B cell (primary cell): ENCODE data around the gene GRID2. TPM values are rescaled to one million over a fixed set of nuclear protein-coding genes. Genes with fewer than 3 reads are reported as not detected.
A peak's percentile ranks its signal among the peaks of the same experiment; 100 is the strongest.

Source experiments
- ATAC-seq: fragments of 200-7000 bp; cut with Tn5 transposase; one replicate; pipeline ENCODE4 v1.10.0; 2021; ENCODE audit warnings: low read depth, mild to moderate bottlenecking, moderate number of reproducible peaks, moderate library complexity
- CTCF ChIA-PET: fragments of 350-600 bp; sonication (Branson Sonifier 250); formaldehyde crosslinking; loops from one replicate; lab custom pipeline; 2021; ENCODE audit warnings: antibody characterized with exemption, inconsistent platforms; lab: Charles Lee
- POLR2A ChIA-PET: fragments of 350-600 bp; sonication (Branson Sonifier 250); formaldehyde crosslinking; loops from one replicate; lab custom pipeline; 2021; ENCODE audit warnings: antibody characterized with exemption; lab: Charles Lee
- DNase-seq: peaks from one replicate; pipeline ENCODE4 v3.0.0; 2013
- H2AFZ ChIP-seq: 2 replicates; pipeline ENCODE4 v1.6.1; 2012; ENCODE audit warnings: mild to moderate bottlenecking, low read depth, low read length; ENCODE audit not compliant: insufficient read depth, poor library complexity, severe bottlenecking
- H3K27ac ChIP-seq, 2 donors: 1 replicate in 1 of 2; 2 replicates in 1 of 2; pipeline ENCODE4 v1.5.1; 2012 to 2013; ENCODE audit warnings: low read length in 2 of 2, mild to moderate bottlenecking in 2 of 2, moderate library complexity in 1 of 2
- H3K27me3 ChIP-seq, 4 experiments: fragments of 200-600 bp in 1 of 4; sonication (generic) in 1 of 4; replicated peaks in 1 of 4; 1 replicate in 2 of 4; 2 replicates in 2 of 4; pipeline versions ENCODE4 v1.6.1 to v1.7.0; 2013 to 2016; ENCODE audit warnings: low read length in 3 of 4, mild to moderate bottlenecking in 2 of 4, mixed read lengths in 1 of 4, moderate library complexity in 1 of 4; ENCODE audit not compliant: insufficient read depth in 4 of 4, control insufficient read depth in 3 of 4; ENCODE audit errors: control extremely low read depth in 1 of 4
- H3K36me3 ChIP-seq, 2 experiments: replicated peaks in 1 of 2; 1 replicate in 1 of 2; 2 replicates in 1 of 2; pipeline versions ENCODE4 v1.6.1 to v1.7.1; 2013; ENCODE audit warnings: low read length in 1 of 2; ENCODE audit not compliant: insufficient read depth in 2 of 2, control insufficient read depth in 1 of 2; ENCODE audit errors: control extremely low read depth in 1 of 2, extremely low read depth in 1 of 2
- H3K4me1 ChIP-seq, 2 donors: fragments of 200-600 bp in 1 of 2; sonication (generic) in 1 of 2; 1 replicate in 1 of 2; 2 replicates in 1 of 2; pipeline versions ENCODE4 v1.5.1 to v1.6.1; 2013 to 2017; ENCODE audit warnings: low read length in 2 of 2; ENCODE audit not compliant: control insufficient read depth in 2 of 2, insufficient read depth in 2 of 2
- H3K4me2 ChIP-seq: replicated peaks from 2 replicates; pipeline ENCODE3; 2012; ENCODE audit warnings: mild to moderate bottlenecking, low read depth, low read length; ENCODE audit not compliant: poor library complexity, severe bottlenecking
- H3K4me3 ChIP-seq, 5 experiments: fragments of 200-600 bp in 1 of 5; sonication (generic) in 1 of 5; 1 replicate in 3 of 5; 2 replicates in 2 of 5; pipeline versions ENCODE4 v1.5.1 to v1.7.0; 2011 to 2016; ENCODE audit warnings: low read length in 4 of 5, mild to moderate bottlenecking in 4 of 5, low read depth in 2 of 5, control low read depth in 1 of 5, moderate library complexity in 1 of 5; ENCODE audit not compliant: insufficient read depth in 1 of 5; ENCODE audit errors: control extremely low read depth in 1 of 5, extremely low read depth in 1 of 5
- H3K79me2 ChIP-seq: fragments of 200-600 bp; sonication (generic); one replicate; pipeline ENCODE4 v1.6.0; 2016; ENCODE audit warnings: low read length; ENCODE audit not compliant: control insufficient read depth, insufficient read depth
- H3K9ac ChIP-seq: fragments of 200-600 bp; sonication (generic); 2 replicates; pipeline ENCODE4 v1.6.1; 2017; ENCODE audit warnings: mild to moderate bottlenecking, low read length, moderate library complexity
- H3K9me3 ChIP-seq, 3 donors: one replicate each; pipeline versions ENCODE4 v1.6.1 to v1.7.1; 2013; ENCODE audit warnings: low read length in 2 of 3; ENCODE audit not compliant: control insufficient read depth in 2 of 3, insufficient read depth in 1 of 3; ENCODE audit errors: control extremely low read depth in 1 of 3
- H4K20me1 ChIP-seq: 2 replicates; pipeline ENCODE4 v1.6.0; 2012; ENCODE audit warnings: mild to moderate bottlenecking, low read length; ENCODE audit not compliant: insufficient read depth, control insufficient read depth, poor library complexity, severe bottlenecking
- H3K27ac Mint-ChIP-seq: one replicate; pipeline ENCODE4 v1.8.0; 2021; ENCODE audit warnings: mixed read lengths
- H3K27me3 Mint-ChIP-seq: one replicate; pipeline ENCODE4 v1.8.0; 2021; ENCODE audit warnings: mixed read lengths
- H3K4me1 Mint-ChIP-seq: one replicate; pipeline ENCODE4 v1.8.0; 2021; ENCODE audit warnings: mixed read lengths
- H3K4me3 Mint-ChIP-seq: one replicate; pipeline ENCODE4 v1.8.0; 2021; ENCODE audit warnings: mixed read lengths
- H3K9me3 Mint-ChIP-seq: one replicate; pipeline ENCODE4 v1.8.0; 2022; ENCODE audit warnings: mixed read lengths; ENCODE audit not compliant: insufficient read depth
- CTCF ChIP-seq: fragments of 200-600 bp; IDR thresholded peaks from one replicate; pipeline ENCODE4 v1.8.0; 2022; ENCODE audit warnings: antibody characterized with exemption, mild to moderate bottlenecking
- EZH2 ChIP-seq: IDR thresholded peaks from 2 replicates; pipeline ENCODE4 v1.6.1; 2012; ENCODE audit warnings: borderline replicate concordance, low read depth, mild to moderate bottlenecking, moderate library complexity, low read length; ENCODE audit not compliant: insufficient read depth, poor library complexity, severe bottlenecking
- WGBS: methylation state at CpG from one replicate; pipeline ENCODE4 v1.1.5; 2013; ENCODE audit warnings: missing lambda C conversion rate; ENCODE audit not compliant: insufficient coverage; 5-methylcytosine and 5-hydroxymethylcytosine counted together
- intact Hi-C: fragments of 100-400 bp; cut with micrococcal nuclease; formaldehyde crosslinking; loops from one replicate; pipeline ENCODE4 v1.10.0; 2022
- polyA plus RNA-seq: library from polyadenylated mRNA; depleted of rRNA; stranded (reverse); fragments of >200 nt; gene quantifications from 2 replicates; pipeline ENCODE4 v1.2.3, GENCODE V29; 2012
- total RNA-seq, 2 donors: library from RNA; stranded (reverse); fragments of 120-200 nt in 1 of 2; gene quantifications; 1 replicate in 1 of 2; 2 replicates in 1 of 2; pipeline versions ENCODE4 v1.2.3 to v1.2.4, GENCODE V29; 2013 to 2022

The GRID2 gene
- total and polyA plus RNA-seq, 2 donors (not counting 1 experiment from before 2014, with no cell fraction given), result not detected

GRCh38 chr4:93748373-93749291, 1444.9 kb downstream of the GRID2 start:
- Histone ChIP-seq H3K36me3 (no peaks in the 10 kb centered on the region), H2AFZ (peak overlapping the region; percentile 27), H4K20me1 (no peaks in the 10 kb centered on the region), H3K4me1 (peaks cover 0 to 4% of the 10 kb centered on the region in 2 donors), H3K4me3 (no peak overlapping the region), H3K79me2 (no peaks in the 10 kb centered on the region), H3K9me3 (no peaks in the 10 kb centered on the region), H3K4me2 (peak overlapping the region; percentile 21), H3K27me3 (no peaks in the 10 kb centered on the region), H3K9ac (no peak overlapping the region), H3K27ac (peak overlapping the region in 1 of 2 donors; percentile 13)
- intact Hi-C loops, result no loop called here
- DNase-seq (no peak), ATAC-seq (no peak)
- CTCF ChIA-PET, result no interaction called here
- H3K4me3 Mint-ChIP-seq, result peak overlapping the region; percentile 42
- peak overlapping the region; percentile 35 for H3K27ac Mint-ChIP-seq
- no peaks in the 10 kb centered on the region for H3K27me3 Mint-ChIP-seq
- WGBS, result no CpG with 5 or more reads among the region's 6 CpGs
- peaks cover 15% of the 10 kb centered on the region for H3K4me1 Mint-ChIP-seq
- no peak for TF ChIP-seq CTCF
- no peak for TF ChIP-seq EZH2
- POLR2A ChIA-PET, result no interaction called here
- H3K9me3 Mint-ChIP-seq, result no peaks in the 10 kb centered on the region

GRCh38 chr4:93749292-93749761, 1445.6 kb downstream of the GRID2 start:
- peaks cover 0 to 4% of the 10 kb centered on the region in 2 donors for H3K4me1 ChIP-seq
- 71% methylated on average over 3 of the region's 3 CpGs for WGBS
- H3K9me3 ChIP-seq, result no peaks in the 10 kb centered on the region
- ChIA-PET POLR2A (no interaction called here), CTCF (no interaction called here)
- H3K27ac ChIP-seq, result peak overlapping the region in 1 of 2 donors; percentile 11
- H4K20me1 ChIP-seq, result no peaks in the 10 kb centered on the region
- H3K36me3 ChIP-seq, result no peaks in the 10 kb centered on the region
- H3K9me3 Mint-ChIP-seq, result no peaks in the 10 kb centered on the region
- H3K4me2 ChIP-seq, result peak overlapping the region; percentile 21
- no peak overlapping the region for H3K9ac ChIP-seq
- no peak overlapping the region for H3K4me3 ChIP-seq
- intact Hi-C loops, result no loop called here
- H3K27me3 ChIP-seq, result no peaks in the 10 kb centered on the region
- no peak for ATAC-seq
- no peak for DNase-seq
- peaks cover 15% of the 10 kb centered on the region for H3K4me1 Mint-ChIP-seq
- H3K27me3 Mint-ChIP-seq, result no peaks in the 10 kb centered on the region
- H3K27ac Mint-ChIP-seq, result peak overlapping the region; percentile 35
- H2AFZ ChIP-seq, result peak overlapping the region; percentile 27
- H3K79me2 ChIP-seq, result no peaks in the 10 kb centered on the region
- TF ChIP-seq EZH2, result no peak
- TF ChIP-seq CTCF, result no peak
- peak overlapping the region; percentile 42 for H3K4me3 Mint-ChIP-seq
